Calu3 (cell line): ENCODE results near the gene SPINK8. TPM values are rescaled to one million over a fixed set of nuclear protein-coding genes. Genes with fewer than 3 reads are reported as not detected.

Source experiments
- BruUV-seq: library from RNA; stranded (reverse); fragments of 400-500 nt; replicated peaks from 2 replicates; lab custom pipeline; 2021; lab: Mats Ljungman, UMichigan
- CTCF ChIA-PET: fragments of 300-600 bp; sonication (Branson Sonifier 250); formaldehyde crosslinking; loops from one replicate; lab custom pipeline; 2022; ENCODE audit warnings: antibody characterized with exemption; lab: Charles Lee
- DNase-seq: peaks from one replicate; pipeline ENCODE4 v3.0.0; 2022
- H3K27ac Mint-ChIP-seq: one replicate; pipeline ENCODE4 v1.8.0; 2022; ENCODE audit warnings: mixed read lengths; ENCODE audit not compliant: unreplicated experiment
- H3K27me3 Mint-ChIP-seq: one replicate; pipeline ENCODE4 v1.8.0; 2022; ENCODE audit warnings: mixed read lengths; ENCODE audit not compliant: unreplicated experiment
- H3K36me3 Mint-ChIP-seq: one replicate; pipeline ENCODE4 v1.8.0; 2022; ENCODE audit warnings: mild to moderate bottlenecking, moderate library complexity, mixed read lengths; ENCODE audit not compliant: insufficient read depth, unreplicated experiment
- H3K4me1 Mint-ChIP-seq: one replicate; pipeline ENCODE4 v1.8.0; 2022; ENCODE audit warnings: mild to moderate bottlenecking, low read depth, mixed read lengths; ENCODE audit not compliant: unreplicated experiment
- H3K4me3 Mint-ChIP-seq: one replicate; pipeline ENCODE4 v1.8.0; 2022; ENCODE audit warnings: mild to moderate bottlenecking, low read depth, moderate library complexity, mixed read lengths; ENCODE audit not compliant: unreplicated experiment
- H3K9me3 Mint-ChIP-seq: one replicate; pipeline ENCODE4 v1.8.0; 2022; ENCODE audit warnings: low read depth, mixed read lengths; ENCODE audit not compliant: unreplicated experiment
- intact Hi-C: fragments of 100-400 bp; cut with micrococcal nuclease; formaldehyde crosslinking; loops from one replicate; pipeline ENCODE4 v1.10.0; 2022; ENCODE audit not compliant: unreplicated experiment
- total RNA-seq: library from RNA; stranded (reverse); gene quantifications from 2 replicates; pipeline ENCODE4 v1.2.3, GENCODE V29; 2022
- TF ChIP-seq, protein P1 (sequence below): fragments of 200-600 bp; IDR thresholded peaks from one replicate; pipeline ENCODE4 v1.8.0; 2022; ENCODE audit warnings: antibody characterized with exemption; ENCODE audit not compliant: unreplicated experiment

The SPINK8 gene
- total RNA-seq, 1 experiment from 2014 or later: not detected

GRCh38 chr3:48294611-48295263, 38.7 kb downstream of the SPINK8 start:
- H3K27me3 Mint-ChIP-seq: no peaks in the 10 kb centered on the region
- H3K4me1 Mint-ChIP-seq: peaks cover 4% of the 10 kb centered on the region
- TF ChIP-seq, protein P1, sequence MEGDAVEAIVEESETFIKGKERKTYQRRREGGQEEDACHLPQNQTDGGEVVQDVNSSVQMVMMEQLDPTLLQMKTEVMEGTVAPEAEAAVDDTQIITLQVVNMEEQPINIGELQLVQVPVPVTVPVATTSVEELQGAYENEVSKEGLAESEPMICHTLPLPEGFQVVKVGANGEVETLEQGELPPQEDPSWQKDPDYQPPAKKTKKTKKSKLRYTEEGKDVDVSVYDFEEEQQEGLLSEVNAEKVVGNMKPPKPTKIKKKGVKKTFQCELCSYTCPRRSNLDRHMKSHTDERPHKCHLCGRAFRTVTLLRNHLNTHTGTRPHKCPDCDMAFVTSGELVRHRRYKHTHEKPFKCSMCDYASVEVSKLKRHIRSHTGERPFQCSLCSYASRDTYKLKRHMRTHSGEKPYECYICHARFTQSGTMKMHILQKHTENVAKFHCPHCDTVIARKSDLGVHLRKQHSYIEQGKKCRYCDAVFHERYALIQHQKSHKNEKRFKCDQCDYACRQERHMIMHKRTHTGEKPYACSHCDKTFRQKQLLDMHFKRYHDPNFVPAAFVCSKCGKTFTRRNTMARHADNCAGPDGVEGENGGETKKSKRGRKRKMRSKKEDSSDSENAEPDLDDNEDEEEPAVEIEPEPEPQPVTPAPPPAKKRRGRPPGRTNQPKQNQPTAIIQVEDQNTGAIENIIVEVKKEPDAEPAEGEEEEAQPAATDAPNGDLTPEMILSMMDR: no peak
- H3K36me3 Mint-ChIP-seq: peaks cover 10% of the 10 kb centered on the region
- no peak overlapping the region for H3K27ac Mint-ChIP-seq
- no peaks in the 10 kb centered on the region for H3K9me3 Mint-ChIP-seq
- BruUV-seq: no TSS peak
- intact Hi-C loops: no loop called here
- H3K4me3 Mint-ChIP-seq: no peak overlapping the region
- DNase-seq: no peak
- CTCF ChIA-PET: no interaction called here

DNA sequence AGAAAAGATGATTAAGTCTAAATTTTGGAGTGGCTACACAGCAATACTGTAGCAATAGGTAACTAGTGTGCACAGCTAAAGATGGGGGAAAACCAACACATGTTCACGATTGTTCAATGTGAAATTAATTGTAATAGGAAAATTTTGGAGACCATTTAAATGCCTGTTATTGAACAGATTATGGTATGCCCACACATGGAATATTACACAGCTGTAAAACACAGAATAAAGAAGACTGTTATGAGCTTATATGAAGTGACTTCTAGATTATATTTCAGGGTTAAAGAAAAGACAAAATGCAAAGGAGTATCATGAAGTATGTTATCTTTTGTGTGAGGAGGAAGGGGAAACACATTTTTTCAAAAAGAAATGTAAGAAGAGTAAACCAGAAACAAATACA, 43.8 kb downstream of the SPINK8 start:
- no peak overlapping the region for H3K4me3 Mint-ChIP-seq
- H3K9me3 Mint-ChIP-seq: peaks cover 3% of the 10 kb centered on the region
- no peaks in the 10 kb centered on the region for H3K4me1 Mint-ChIP-seq
- H3K27me3 Mint-ChIP-seq: no peaks in the 10 kb centered on the region
- BruUV-seq: no TSS peak
- intact Hi-C loops: no loop called here
- CTCF ChIA-PET: no interaction called here
- no peak for DNase-seq
- H3K27ac Mint-ChIP-seq: no peak overlapping the region
- peaks cover 10% of the 10 kb centered on the region for H3K36me3 Mint-ChIP-seq
- TF ChIP-seq, protein P1: no peak

DNA sequence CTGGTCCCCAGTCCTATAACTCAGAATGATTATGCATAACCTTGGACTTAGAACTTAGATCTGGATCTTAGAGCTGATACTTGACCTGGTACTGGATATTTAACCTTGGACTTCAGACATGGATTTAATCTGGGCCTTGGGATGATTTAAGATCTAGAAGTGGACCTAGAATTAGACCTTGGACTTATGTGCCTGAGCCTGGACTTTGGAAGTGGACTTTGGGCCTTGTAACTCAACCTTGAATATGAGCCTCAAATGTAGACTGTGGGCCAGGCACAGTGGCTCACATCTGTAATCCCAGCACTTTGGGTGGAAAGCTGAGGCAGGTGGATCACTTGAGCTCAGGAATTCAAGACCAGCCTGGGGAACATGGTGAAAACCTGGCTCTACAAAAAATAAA, 46.4 kb downstream of the SPINK8 start:
- no peak overlapping the region for H3K27ac Mint-ChIP-seq
- H3K36me3 Mint-ChIP-seq: peaks cover 10% of the 10 kb centered on the region
- H3K9me3 Mint-ChIP-seq: peaks cover 3% of the 10 kb centered on the region
- intact Hi-C loops: no loop called here
- H3K4me3 Mint-ChIP-seq: no peak overlapping the region
- no peak for DNase-seq
- H3K4me1 Mint-ChIP-seq: no peaks in the 10 kb centered on the region
- CTCF ChIA-PET: no interaction called here
- BruUV-seq: no TSS peak
- TF ChIP-seq, protein P1: no peak
- H3K27me3 Mint-ChIP-seq: no peaks in the 10 kb centered on the region

GRCh38 chr3:48286308-48286707, 47.2 kb downstream of the SPINK8 start:
- BruUV-seq: no TSS peak
- CTCF ChIA-PET: no interaction called here
- peaks cover 3% of the 10 kb centered on the region for H3K9me3 Mint-ChIP-seq

More at GRCh38 chr3:48286308-48286707, 47.2 kb downstream of the SPINK8 start:
- H3K27ac Mint-ChIP-seq: no peak overlapping the region
- peaks cover 6% of the 10 kb centered on the region for H3K36me3 Mint-ChIP-seq
- intact Hi-C loops: no loop called here
- H3K4me3 Mint-ChIP-seq: no peak overlapping the region
- no peaks in the 10 kb centered on the region for H3K4me1 Mint-ChIP-seq
- no peak for DNase-seq
- TF ChIP-seq, protein P1: no peak
- no peaks in the 10 kb centered on the region for H3K27me3 Mint-ChIP-seq
